ENCODE data around the gene AP1M1.

The AP1M1 gene

GRCh38 chr19:16232127-16232526 is 34.4 kb downstream of the AP1M1 start:
- H3K4me3 ChIP-seq (ENCODE audit: low read depth, low read length), result no peak overlapping the region
- TF ChIP-seq, protein P1, sequence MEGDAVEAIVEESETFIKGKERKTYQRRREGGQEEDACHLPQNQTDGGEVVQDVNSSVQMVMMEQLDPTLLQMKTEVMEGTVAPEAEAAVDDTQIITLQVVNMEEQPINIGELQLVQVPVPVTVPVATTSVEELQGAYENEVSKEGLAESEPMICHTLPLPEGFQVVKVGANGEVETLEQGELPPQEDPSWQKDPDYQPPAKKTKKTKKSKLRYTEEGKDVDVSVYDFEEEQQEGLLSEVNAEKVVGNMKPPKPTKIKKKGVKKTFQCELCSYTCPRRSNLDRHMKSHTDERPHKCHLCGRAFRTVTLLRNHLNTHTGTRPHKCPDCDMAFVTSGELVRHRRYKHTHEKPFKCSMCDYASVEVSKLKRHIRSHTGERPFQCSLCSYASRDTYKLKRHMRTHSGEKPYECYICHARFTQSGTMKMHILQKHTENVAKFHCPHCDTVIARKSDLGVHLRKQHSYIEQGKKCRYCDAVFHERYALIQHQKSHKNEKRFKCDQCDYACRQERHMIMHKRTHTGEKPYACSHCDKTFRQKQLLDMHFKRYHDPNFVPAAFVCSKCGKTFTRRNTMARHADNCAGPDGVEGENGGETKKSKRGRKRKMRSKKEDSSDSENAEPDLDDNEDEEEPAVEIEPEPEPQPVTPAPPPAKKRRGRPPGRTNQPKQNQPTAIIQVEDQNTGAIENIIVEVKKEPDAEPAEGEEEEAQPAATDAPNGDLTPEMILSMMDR (IDR thresholded peaks at IDR 0.05; ENCODE audit: low read depth, low read length, missing control alignments), result no peak
- no peak for DNase-seq (ENCODE audit: low read depth)

- no peak overlapping the region for H3K4me3 ChIP-seq (ENCODE audit: low read depth, low read length)
- TF ChIP-seq, protein P1 (IDR thresholded peaks at IDR 0.05; ENCODE audit: low read depth, low read length, missing control alignments), result no peak
- DNase-seq (ENCODE audit: low read depth), result no peak
Observed at GRCh38 chr19:16232568-16232967, 34.9 kb downstream of the AP1M1 start.

DNA sequence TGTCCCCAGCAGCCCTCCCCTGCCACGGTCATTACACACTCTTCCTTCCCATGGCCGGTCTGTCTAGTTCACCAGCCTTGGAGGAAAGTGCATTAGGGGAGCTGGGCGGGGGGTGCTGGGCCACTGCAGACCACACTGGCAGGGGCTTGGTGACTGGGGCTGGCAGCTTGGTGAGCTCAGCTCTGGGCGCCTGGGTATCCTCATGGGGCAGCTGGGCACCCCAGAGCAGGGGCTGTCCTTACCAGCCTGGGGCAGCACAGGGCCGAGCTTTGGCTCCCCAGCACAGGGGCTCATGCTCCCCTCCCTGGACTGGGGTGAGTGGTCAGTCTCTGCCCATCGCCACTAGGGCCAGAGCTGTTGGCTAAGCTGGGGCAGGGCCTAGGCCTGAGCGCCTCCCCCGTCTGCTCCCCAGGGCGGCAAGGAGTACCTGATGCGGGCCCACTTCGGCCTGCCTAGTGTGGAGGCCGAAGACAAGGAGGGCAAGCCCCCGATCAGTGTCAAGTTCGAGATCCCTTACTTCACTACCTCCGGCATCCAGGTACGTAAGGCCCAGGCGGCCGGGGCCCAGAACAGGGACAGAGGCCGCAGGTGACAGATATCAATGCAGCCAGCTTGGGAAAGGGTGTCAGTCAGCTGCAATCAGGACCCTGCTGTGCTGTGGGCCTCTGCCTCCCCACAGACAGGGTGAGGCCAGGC is 35.5 kb downstream of the AP1M1 start:
- TF ChIP-seq, protein P1 (IDR thresholded peaks at IDR 0.05; ENCODE audit: low read depth, low read length, missing control alignments), result no peak
- H3K4me3 ChIP-seq (ENCODE audit: low read depth, low read length), result no peak overlapping the region
- no peak for DNase-seq (ENCODE audit: low read depth)

DNA sequence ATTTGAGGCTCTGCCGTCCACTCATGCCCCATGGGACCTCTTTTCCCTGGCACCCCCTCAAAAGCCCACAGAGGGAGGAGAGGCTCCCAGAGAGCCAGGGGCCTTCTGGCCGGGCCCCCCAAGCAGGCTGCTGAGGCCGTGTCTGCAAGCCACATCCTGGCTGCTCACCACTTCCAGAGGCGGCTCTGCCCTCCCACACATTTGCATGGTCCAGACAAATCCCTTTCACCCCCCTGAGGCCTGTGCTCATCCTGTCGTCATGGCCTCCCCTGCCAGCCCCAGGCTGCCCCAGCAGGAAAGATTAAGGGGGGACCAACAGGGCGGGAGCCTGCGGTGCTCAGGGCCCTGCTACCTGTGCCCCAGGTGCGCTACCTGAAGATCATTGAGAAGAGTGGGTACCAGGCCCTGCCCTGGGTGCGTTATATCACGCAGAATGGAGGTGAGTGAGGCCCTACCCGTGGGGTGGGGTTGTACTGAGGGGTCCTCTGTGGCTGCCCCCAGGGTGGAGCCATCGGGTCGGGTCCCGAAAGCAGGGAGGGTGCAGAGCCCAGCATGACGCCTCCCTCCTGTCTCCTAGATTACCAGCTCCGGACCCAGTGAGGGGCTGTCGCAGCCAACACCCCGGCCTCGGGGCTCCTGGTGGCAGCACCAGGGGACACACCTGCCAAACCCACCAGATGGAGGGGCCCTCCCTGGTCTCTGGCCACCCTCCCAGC is 36.3 kb downstream of the AP1M1 start:
- no peak overlapping the region for H3K4me3 ChIP-seq (ENCODE audit: low read depth, low read length)
- DNase-seq (ENCODE audit: low read depth), result no peak
- TF ChIP-seq, protein P1 (IDR thresholded peaks at IDR 0.05; ENCODE audit: low read depth, low read length, missing control alignments), result no peak

GRCh38 chr19:16234552-16235445 is 37.1 kb downstream of the AP1M1 start:
- H3K4me3 ChIP-seq (ENCODE audit: low read depth, low read length), result no peak overlapping the region
- no peak for DNase-seq (ENCODE audit: low read depth)
- TF ChIP-seq, protein P1 (IDR thresholded peaks at IDR 0.05; ENCODE audit: low read depth, low read length, missing control alignments), result no peak

DNA sequence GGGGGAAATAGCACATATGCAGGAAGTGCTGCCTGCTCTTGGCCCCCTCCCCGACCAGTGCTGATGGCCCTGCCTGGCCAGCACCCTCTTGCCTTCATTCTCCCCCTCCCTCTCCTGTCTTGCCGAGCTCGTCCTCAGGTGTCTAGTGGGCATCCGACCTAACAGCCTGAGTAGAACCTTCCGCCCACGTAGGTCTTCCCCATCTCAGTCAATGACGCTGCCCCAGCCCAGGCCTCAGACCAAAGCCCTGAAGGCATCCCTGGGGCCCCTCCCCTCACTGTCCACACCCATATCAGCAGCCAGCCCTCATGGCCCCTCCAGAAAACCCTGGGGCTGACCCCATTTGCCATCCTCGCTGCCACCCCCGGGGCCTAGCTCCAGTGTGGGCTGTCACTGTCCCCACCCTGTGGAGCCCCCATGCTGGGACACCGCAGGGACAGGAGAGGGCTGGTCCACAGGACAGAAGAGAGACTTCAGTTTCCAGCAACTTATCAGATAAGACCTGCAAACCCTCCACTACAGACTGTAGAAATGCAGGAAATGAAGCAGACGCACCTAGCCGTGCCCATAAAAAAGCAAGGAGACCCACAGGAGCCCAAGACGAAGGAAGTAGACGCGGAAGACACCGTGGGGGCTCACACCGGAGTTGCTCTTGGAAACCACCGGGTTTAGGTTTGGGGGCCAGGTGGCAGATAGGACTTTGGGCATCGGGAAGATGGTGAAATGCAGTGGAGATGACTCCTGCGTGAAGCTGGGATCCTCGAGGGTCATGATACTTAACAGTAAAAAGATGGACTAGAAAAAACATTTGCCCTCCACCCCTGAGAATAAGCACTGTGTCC is 38.3 kb downstream of the AP1M1 start:
- TF ChIP-seq, protein P1 (IDR thresholded peaks at IDR 0.05; ENCODE audit: low read depth, low read length, missing control alignments), result no peak
- no peak overlapping the region for H3K4me3 ChIP-seq (ENCODE audit: low read depth, low read length)
- DNase-seq (ENCODE audit: low read depth), result no peak
